ENCODE data around the gene SHMT1. TPM values are rescaled to one million over a fixed set of nuclear protein-coding genes. Genes with fewer than 3 reads are reported as not detected.

Gene SHMT1
- total RNA-seq, result 9.5 and 22.4 TPM in 2 replicates

DNA sequence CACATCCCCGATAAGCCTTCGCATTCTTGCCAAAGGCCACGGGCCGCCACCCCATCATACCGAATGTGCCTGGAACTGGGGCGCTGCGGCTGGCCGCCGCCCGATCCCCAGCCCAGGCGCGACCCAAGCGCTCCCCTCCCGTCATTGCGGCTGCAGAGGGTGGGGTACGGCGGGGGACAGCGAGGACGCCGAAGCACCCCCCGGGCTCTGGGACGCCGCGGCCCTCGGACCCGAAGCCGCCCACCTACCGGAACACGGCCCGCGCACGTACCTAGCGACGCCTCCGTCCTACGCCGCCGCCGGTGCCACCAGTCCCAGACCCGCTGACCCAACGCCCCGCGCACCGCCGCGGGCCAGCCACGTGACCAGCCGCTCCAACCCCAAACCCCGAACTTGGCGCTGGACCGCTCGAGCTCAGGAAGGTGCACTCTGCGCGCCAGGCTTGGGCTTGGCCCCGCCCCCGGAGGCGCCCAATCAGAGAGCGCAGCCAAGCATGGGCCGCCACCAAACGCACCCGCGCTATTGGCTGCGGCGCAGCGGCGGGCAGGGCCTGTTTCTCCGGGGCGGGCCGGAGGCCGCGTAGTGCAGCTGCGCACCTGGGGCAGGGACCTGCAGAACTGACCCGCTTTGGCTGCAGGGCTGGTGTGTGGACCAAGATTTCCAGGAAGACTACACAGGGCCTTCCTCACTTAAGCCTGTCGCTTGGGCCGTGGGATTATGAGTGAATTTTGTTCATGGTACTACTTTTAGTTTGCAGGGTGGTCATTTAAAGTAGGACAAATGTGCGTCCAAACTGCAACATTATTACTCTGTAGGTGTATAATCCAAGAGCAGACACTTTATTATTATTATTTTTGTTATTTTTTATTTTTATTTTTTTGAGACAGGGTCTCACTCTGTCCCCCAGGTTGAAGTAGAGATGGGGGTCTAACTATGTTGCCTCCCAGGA is at the start of gene SHMT1:
Gene SHMT1, minus strand, starts transcription at position 450 of the 949 bp plus-strand sequence. CDS start 7,569 bp downstream, outside the sequence.

DNA sequence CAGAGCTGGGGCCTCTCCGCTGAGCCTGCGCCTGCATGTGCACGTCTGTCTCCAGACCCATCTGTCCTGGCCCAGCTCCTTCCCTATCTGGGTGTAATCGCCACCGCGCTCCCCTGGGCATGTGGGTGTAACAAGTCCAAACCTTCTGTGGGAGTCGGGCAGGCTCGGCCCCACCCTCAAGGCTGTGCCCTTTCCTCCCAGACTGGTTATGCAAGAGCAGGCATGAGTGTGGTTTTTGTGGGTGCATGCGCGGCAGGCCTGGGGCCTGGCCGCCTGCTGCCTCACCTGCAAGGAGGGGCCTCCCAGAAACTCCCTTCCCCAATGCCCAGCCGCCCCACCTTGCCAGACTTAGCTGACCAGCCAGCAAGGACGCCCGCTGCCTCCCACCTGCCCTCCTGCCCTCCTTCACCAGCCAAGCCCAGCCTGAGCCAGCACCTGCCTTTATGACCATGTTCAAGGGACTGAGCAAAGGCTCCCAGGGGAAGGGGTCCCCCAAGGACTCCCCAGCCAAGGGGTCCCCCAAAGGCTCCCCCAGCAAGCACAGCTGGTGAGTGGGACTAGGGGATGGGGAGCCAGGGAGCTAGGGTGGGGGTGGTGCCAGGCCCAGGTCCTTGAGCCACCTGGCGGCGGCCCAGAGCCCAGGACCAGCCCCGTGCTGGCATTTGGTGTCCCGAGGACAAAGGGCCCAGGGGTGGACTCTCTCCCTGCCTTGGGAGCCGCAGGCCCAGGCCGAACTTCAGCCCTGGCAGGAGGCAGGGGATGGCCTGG is 14.3 kb upstream of the SHMT1 start, which contains the start of gene EVPLL:
Gene EVPLL, plus strand, starts transcription at position 342 of the 768 bp plus-strand sequence. CDS start 3,160 bp downstream, outside the sequence.

DNA sequence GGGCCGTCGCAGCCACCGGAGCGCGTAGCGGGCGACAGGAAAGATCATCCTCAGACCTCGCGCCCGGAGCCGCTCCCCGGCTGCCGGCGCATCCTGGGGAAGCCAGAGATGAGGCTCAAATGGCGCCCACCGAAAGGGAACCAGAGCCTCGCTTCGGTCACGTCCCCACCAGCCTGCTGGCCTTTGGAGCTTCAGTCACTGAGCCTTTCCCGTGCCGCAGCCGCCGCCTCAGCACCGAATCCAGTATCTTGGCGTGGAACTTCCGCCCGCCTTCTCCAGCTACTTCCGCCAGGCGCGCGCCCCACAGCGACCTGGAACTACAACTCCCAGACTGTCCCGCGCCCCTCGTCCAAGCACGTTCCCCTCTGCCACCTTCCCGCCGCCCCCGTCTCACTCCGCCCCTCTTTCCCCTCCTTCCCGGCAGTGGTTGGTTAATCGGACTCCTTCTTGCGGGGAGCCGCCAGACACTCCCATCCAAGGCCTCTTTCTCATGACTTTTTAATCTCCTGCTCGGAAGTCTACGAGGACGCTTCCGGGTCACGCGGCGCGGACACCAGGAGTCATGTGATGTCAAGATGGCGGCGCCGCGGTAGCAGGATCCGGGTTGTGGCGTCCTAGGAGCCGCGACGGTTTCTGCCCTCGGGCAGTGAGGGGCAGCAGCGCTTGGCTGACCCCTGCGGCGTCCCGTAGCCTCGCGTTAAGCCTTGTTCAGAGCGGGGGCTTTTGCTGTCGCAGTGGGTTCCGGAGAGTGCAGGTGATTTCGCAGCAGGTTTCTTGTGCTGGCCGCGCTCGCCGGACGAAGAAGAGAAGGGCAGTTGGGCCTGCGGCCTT is 48.4 kb downstream of the SHMT1 start, which contains the start of the genes SMCR8 and TOP3A:
Gene SMCR8, plus strand, starts transcription at position 563 of the 831 bp plus-strand sequence. CDS start 497 bp downstream, outside the sequence.
Gene TOP3A, minus strand, starts transcription at position 264 of the 831 bp plus-strand sequence. Its CDS starts 216 bp downstream, at position 48.

Small RNAs within 50 kb of the gene (small RNA-seq; reads per million reads assigned to genes)
- not detected for gene AL353997.5

Other genes with a start within 250 kb of the SHMT1 start
- gene ALKBH5, start 179.7 kb downstream of the SHMT1 start, total RNA-seq, result 92.5 and 97.7 TPM in 2 replicates
- 38.1 and 43.4 TPM in 2 replicates for gene LLGL1, start 137.9 kb downstream of the SHMT1 start, total RNA-seq
- gene FLII, start 104.8 kb downstream of the SHMT1 start, total RNA-seq, result 285 and 320 TPM in 2 replicates
- 15.6 and 17.3 TPM in 2 replicates for gene MIEF2, start 102.9 kb downstream of the SHMT1 start, total RNA-seq
- 35.3 and 40.0 TPM in 2 replicates for gene TOP3A, start 48.6 kb downstream of the SHMT1 start, total RNA-seq
- gene SMCR8, start 48.3 kb downstream of the SHMT1 start, total RNA-seq, result 24.4 and 24.5 TPM in 2 replicates
- gene EVPLL, start 14.2 kb upstream of the SHMT1 start, total RNA-seq, result not detected in 2 replicates
- gene LGALS9C, start 113.2 kb upstream of the SHMT1 start, total RNA-seq, result not detected in 2 replicates